Transverse colon (tissue), 4 donors: ENCODE measurements around the gene WDR77. TPM values are rescaled to one million over a fixed set of nuclear protein-coding genes. Genes with fewer than 3 reads are reported as not detected.

Experiments used
- DNase-seq: peaks from one replicate; pipeline ENCODE4 v3.0.0-alpha.2; 2019
- H3K27ac ChIP-seq, 4 donors: fragments of 200-600 bp; sonication (generic); 2 replicates each; pipeline ENCODE4 v1.5.1; 2016 to 2018; ENCODE audit warnings: inconsistent platforms in 4 of 4
- H3K27me3 ChIP-seq: fragments of 200-600 bp; sonication (generic); 2 replicates; pipeline ENCODE4 v1.5.1; 2017; ENCODE audit warnings: inconsistent platforms
- H3K36me3 ChIP-seq, 4 donors: fragments of 200-600 bp; sonication (generic); 2 replicates each; pipeline ENCODE4 v1.5.1; 2017 to 2019; ENCODE audit warnings: inconsistent platforms in 4 of 4
- H3K4me1 ChIP-seq, 4 donors: fragments of 200-600 bp; sonication (generic); 2 replicates each; pipeline ENCODE4 v1.5.1; 2017 to 2020; ENCODE audit warnings: inconsistent platforms in 4 of 4
- H3K4me3 ChIP-seq, 4 donors: fragments of 200-600 bp; sonication (generic); 1 replicate in 1 of 4; 2 replicates in 3 of 4; pipeline versions ENCODE4 v1.5.1 to v1.6.1; 2017 to 2019; ENCODE audit warnings: inconsistent platforms in 4 of 4
- H3K9me3 ChIP-seq, 2 donors: fragments of 200-600 bp; sonication (generic); 2 replicates each; pipeline ENCODE4 v1.5.1; 2017 to 2019; ENCODE audit warnings: inconsistent platforms in 2 of 2
- EP300 ChIP-seq: sonication (generic); formaldehyde crosslinking; IDR thresholded peaks from one replicate; pipeline ENCODE4 v1.6.1; 2017; ENCODE audit warnings: antibody characterized with exemption, low read depth
- POLR2A ChIP-seq: fragments of 450-650 bp; IDR thresholded peaks from one replicate; pipeline ENCODE4 v1.6.1; 2016; ENCODE audit warnings: antibody characterized with exemption, mild to moderate bottlenecking, moderate library complexity
- POLR2AphosphoS5 ChIP-seq, 3 donors: sonication (generic); formaldehyde crosslinking; IDR thresholded peaks; one replicate each; pipeline ENCODE4 v1.6.1; 2016; ENCODE audit warnings: antibody characterized with exemption in 3 of 3
- WGBS, 2 donors: methylation state at CpG; one replicate each; pipeline ENCODE4 v1.1.5; 2018; ENCODE audit warnings: low coverage in 1 of 2; 5-methylcytosine and 5-hydroxymethylcytosine counted together
- in situ Hi-C, 4 donors: fragments of 200-750 bp; cut with MboI; loops; one replicate each; pipeline versions ENCODE4 v1.15.0 to v1.15.1; 2017; ENCODE audit warnings: low sequenced_read_pairs in 3 of 4, low pct_ligation_motif_present in 1 of 4, low pct_unique_long_range_greater_than_20kb in 1 of 4
- intact Hi-C: fragments of 100-400 bp; cut with DNase I; formaldehyde crosslinking; loops from one replicate; pipeline ENCODE4 v1.15.1; 2023; ENCODE audit warnings: low total_unique reads
- total RNA-seq, 4 donors: library from RNA; depleted of rRNA; stranded (reverse); fragments of >200 nt; gene quantifications; one replicate each; pipeline ENCODE4 v1.1.0, GENCODE V29; 2016
- TF ChIP-seq, protein P1 (sequence below), 5 experiments: fragments of 200-600 bp in 3 of 5; fragments of 450-650 bp in 2 of 5; sonication (generic) in 3 of 5; IDR thresholded peaks; 1 replicate in 2 of 5; 2 replicates in 3 of 5; pipeline ENCODE4 v1.5.1; 2016 to 2017; ENCODE audit warnings: antibody characterized with exemption in 5 of 5, inconsistent platforms in 3 of 5, mild to moderate bottlenecking in 2 of 5, moderate library complexity in 1 of 5

Gene WDR77
- total RNA-seq, 4 donors from 2014 or later = 10.7 to 46.0 (median 21.8) TPM

DNA sequence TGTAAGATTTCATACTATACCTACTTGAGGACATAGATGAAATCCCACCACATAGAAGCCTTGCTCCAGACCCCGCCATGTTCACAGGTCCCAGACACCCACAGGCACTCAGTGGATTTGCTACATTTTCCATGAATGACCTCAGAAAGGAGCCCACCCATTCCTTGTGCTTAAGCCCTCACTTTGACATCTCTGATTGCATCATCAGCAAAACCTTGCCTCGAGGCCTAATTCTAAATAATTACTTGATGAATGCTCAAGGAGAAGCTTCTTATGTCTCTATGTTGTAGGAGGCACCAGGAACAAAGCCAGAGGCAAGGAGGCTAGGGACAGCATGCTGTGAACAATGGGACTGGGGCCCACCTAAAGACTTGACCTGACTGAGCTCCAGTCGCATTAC is 33.6 kb downstream of the WDR77 start:
- Histone ChIP-seq H3K4me3 (no peak overlapping the region), H3K9me3 (no peaks in the 10 kb centered on the region), H3K27ac (no peak overlapping the region), H3K27me3 (no peaks in the 10 kb centered on the region), H3K36me3 (no peaks in the 10 kb centered on the region), H3K4me1 (peaks cover 0 to 6% (median 0%) of the 10 kb centered on the region in 4 donors)
- DNase-seq = no peak
- WGBS, 2 donors = 85 to 100% methylated on average over 1 to 3 of the region's 3 CpGs
- TF ChIP-seq, protein P1, sequence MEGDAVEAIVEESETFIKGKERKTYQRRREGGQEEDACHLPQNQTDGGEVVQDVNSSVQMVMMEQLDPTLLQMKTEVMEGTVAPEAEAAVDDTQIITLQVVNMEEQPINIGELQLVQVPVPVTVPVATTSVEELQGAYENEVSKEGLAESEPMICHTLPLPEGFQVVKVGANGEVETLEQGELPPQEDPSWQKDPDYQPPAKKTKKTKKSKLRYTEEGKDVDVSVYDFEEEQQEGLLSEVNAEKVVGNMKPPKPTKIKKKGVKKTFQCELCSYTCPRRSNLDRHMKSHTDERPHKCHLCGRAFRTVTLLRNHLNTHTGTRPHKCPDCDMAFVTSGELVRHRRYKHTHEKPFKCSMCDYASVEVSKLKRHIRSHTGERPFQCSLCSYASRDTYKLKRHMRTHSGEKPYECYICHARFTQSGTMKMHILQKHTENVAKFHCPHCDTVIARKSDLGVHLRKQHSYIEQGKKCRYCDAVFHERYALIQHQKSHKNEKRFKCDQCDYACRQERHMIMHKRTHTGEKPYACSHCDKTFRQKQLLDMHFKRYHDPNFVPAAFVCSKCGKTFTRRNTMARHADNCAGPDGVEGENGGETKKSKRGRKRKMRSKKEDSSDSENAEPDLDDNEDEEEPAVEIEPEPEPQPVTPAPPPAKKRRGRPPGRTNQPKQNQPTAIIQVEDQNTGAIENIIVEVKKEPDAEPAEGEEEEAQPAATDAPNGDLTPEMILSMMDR (IDR thresholded peaks at IDR 0.05) = no peak
- TF ChIP-seq EP300 = no peak
- no peak for TF ChIP-seq POLR2AphosphoS5 (IDR thresholded peaks at IDR 0.05)
- no peak for TF ChIP-seq POLR2A
- in situ Hi-C loops (no loop called here), intact Hi-C loops (no loop called here)

DNA sequence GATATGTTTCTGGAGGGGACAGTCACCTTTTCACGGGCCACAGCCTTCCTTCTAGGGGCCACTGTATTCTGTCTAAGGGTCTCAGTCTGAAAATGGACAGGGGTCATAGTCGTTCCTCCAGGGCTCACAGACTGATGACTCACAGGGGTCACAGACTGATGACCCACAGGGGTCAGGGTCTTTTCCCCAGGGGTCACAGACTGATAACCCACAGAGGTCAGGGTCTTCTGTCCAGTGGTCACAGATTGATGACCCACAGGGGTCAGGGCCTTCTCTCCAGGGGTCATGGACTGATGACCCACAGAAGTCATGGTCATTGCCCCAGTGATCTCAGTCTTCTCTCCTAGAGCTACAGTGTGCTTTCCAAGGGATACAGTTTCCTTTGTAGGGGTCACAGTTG is 34.3 kb downstream of the WDR77 start:
- in situ Hi-C loops = no loop called here

DNA sequence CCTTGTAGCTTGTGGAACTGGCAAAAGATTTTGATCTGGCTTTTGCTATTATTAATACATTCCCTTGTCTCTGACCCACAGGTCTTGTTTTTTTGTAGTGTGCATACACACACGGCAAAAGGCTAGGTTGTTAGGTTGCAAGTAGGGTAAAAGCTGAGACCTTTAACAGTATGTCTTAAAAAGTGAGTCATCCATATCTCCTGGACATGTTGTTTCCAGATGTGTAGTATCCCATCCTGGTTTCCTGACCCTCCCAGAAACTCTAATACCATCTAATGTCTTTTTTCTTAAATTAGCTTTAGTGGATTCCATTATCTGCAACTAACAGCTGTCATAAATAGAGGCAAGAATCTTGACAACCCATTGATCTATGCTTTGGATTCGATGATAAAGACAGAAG is 36.2 kb downstream of the WDR77 start:
- 80 to 81% methylated on average over 1 to 2 of the region's 2 CpGs for WGBS, 2 donors
- no peaks in the 10 kb centered on the region for H3K27me3 ChIP-seq
- H3K27ac ChIP-seq = no peak overlapping the region
- peaks cover 0 to under 1% (median 0%) of the 10 kb centered on the region in 4 donors for H3K4me1 ChIP-seq
- DNase-seq = no peak
- TF ChIP-seq POLR2A = no peak
- TF ChIP-seq, protein P1 (IDR thresholded peaks at IDR 0.05) = no peak
- TF ChIP-seq POLR2AphosphoS5 (IDR thresholded peaks at IDR 0.05) = no peak
- no peak for TF ChIP-seq EP300
- in situ Hi-C loops = no loop called here
- intact Hi-C loops = no loop called here
- no peaks in the 10 kb centered on the region for H3K9me3 ChIP-seq
- no peak overlapping the region for H3K4me3 ChIP-seq
- H3K36me3 ChIP-seq = no peaks in the 10 kb centered on the region

More for the DNA sequence above, 34.3 kb downstream of the WDR77 start:
- Histone ChIP-seq H3K4me1 (peaks cover 0 to 6% (median 0%) of the 10 kb centered on the region in 4 donors), H3K27me3 (no peaks in the 10 kb centered on the region), H3K4me3 (no peak overlapping the region), H3K27ac (no peak overlapping the region), H3K9me3 (no peaks in the 10 kb centered on the region), H3K36me3 (no peaks in the 10 kb centered on the region)
- intact Hi-C loops = no loop called here
- DNase-seq = no peak
- WGBS, 2 donors = 65% methylated on average over 2 of the region's 2 CpGs; no CpG with 5 or more reads in 1 of the 2 donors
- no peak for TF ChIP-seq POLR2A
- no peak for TF ChIP-seq POLR2AphosphoS5 (IDR thresholded peaks at IDR 0.05)
- no peak for TF ChIP-seq EP300
- TF ChIP-seq, protein P1 (IDR thresholded peaks at IDR 0.05) = no peak

DNA sequence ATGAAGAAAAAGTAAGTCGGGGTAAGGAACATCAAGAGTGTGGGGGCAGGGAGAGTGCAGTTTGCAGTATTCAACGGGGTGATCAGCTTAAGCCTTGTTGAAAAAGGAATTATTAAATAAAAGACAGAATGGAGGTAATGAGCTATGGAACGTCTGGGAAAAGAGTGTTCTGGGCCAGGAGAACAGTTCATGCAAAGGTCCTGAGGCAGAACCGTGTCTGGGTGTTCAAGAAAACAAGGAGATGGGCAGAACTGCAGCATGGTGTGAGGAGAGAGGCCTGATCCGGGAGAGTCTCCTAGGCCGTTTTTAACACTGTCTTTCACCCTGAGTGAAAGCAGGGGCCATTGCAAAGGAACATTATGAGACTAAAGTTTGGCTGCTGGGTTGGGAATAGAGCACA is 41.8 kb downstream of the WDR77 start:
- 82 to 88% methylated on average over 6 of the region's 6 CpGs for WGBS, 2 donors
- intact Hi-C loops (no loop called here), in situ Hi-C loops (loop anchor here in 2 of 4 donors (10.0 kb wide), 1 partner anchor 182 kb away; the partner anchor contains the start of gene CHI3L2 (in 2 of the 2))
- no peak overlapping the region for H3K27ac ChIP-seq
- no peaks in the 10 kb centered on the region for H3K9me3 ChIP-seq
- peaks cover 3% of the 10 kb centered on the region for H3K27me3 ChIP-seq
- TF ChIP-seq EP300 (no peak), POLR2AphosphoS5 (IDR thresholded peaks at IDR 0.05) (no peak), POLR2A (no peak)
- TF ChIP-seq, protein P1 (IDR thresholded peaks at IDR 0.05) = no peak
- H3K4me1 ChIP-seq = no peaks in the 10 kb centered on the region
- H3K4me3 ChIP-seq = no peak overlapping the region
- DNase-seq = no peak
- no peaks in the 10 kb centered on the region for H3K36me3 ChIP-seq
